GM21825 (cell line): Measurements from ENCODE around the gene UBR3.
"Not testable (repeated sequence)": the region's sequence is repeated elsewhere in the genome, so short reads cannot be mapped to it uniquely, and the experiment has no call there.

Experiments used
- ATAC-seq: cut with Tn5 transposase; IDR thresholded peaks from one replicate; pipeline ENCODE4 v1.9.1; 2021; ENCODE audit warnings: mild to moderate bottlenecking, moderate library complexity; ENCODE audit not compliant: unreplicated experiment

The UBR3 gene

GRCh38 chr2:169827272-169828140 lies at the start of gene UBR3:
Gene UBR3 (plus strand): TSS chr2:169827454. CDS start chr2:169827508, 54 bp downstream.
- ATAC-seq: peak; percentile 84

GRCh38 chr2:169778446-169778845 lies 48.8 kb upstream of the UBR3 start:
- no peak for ATAC-seq

- no peak for ATAC-seq
These were observed 45.8 kb upstream of the UBR3 start for GRCh38 chr2:169781249-169782013.

- ATAC-seq: no peak
These were observed 44.7 kb upstream of the UBR3 start for GRCh38 chr2:169782513-169782912.

- ATAC-seq: no peak
These were observed 36.7 kb upstream of the UBR3 start for GRCh38 chr2:169790581-169790980.

- ATAC-seq: no peak
These were observed 32.1 kb upstream of the UBR3 start for GRCh38 chr2:169795181-169795580.

- no peak for ATAC-seq
These were observed 30.8 kb upstream of the UBR3 start for GRCh38 chr2:169796441-169796840.

GRCh38 chr2:169797601-169798000 lies 29.7 kb upstream of the UBR3 start:
- ATAC-seq: no peak

- no peak for ATAC-seq
These were observed 28.9 kb upstream of the UBR3 start for GRCh38 chr2:169798397-169798717.

- ATAC-seq: peak; percentile 97
These were observed 28.3 kb upstream of the UBR3 start, which contains the start of gene SSB for GRCh38 chr2:169798718-169799592. Gene SSB (plus strand): TSS chr2:169798871. CDS start chr2:169800961, 2,090 bp downstream.

- ATAC-seq: no peak
These were observed 23.8 kb upstream of the UBR3 start for GRCh38 chr2:169803480-169803879.

- ATAC-seq: no peak
These were observed 20.7 kb upstream of the UBR3 start for GRCh38 chr2:169806586-169806985.

GRCh38 chr2:169808221-169808620 lies 19.0 kb upstream of the UBR3 start:
- ATAC-seq: no peak

- ATAC-seq: no peak
These were observed 11.4 kb upstream of the UBR3 start for GRCh38 chr2:169815849-169816248.

GRCh38 chr2:169816961-169817360 lies 10.3 kb upstream of the UBR3 start:
- not testable (repeated sequence) for ATAC-seq

GRCh38 chr2:169817369-169817768 lies 9.9 kb upstream of the UBR3 start:
- not testable (repeated sequence) for ATAC-seq

GRCh38 chr2:169818241-169818640 lies 9.0 kb upstream of the UBR3 start:
- ATAC-seq: no peak

GRCh38 chr2:169819106-169819505 lies 8.1 kb upstream of the UBR3 start:
- no peak for ATAC-seq

GRCh38 chr2:169820101-169820500 lies 7.2 kb upstream of the UBR3 start:
- not testable (repeated sequence) for ATAC-seq

GRCh38 chr2:169822036-169822435 lies 5.2 kb upstream of the UBR3 start:
- ATAC-seq: no peak

GRCh38 chr2:169822785-169823392 lies 4.4 kb upstream of the UBR3 start:
- ATAC-seq: no peak
